Measurements from ENCODE around the gene BRCA2.

GRCh38 chr13:32347651-32348050 lies 32.3 kb downstream of the BRCA2 start:
- TF ChIP-seq CTCF (IDR thresholded peaks at IDR 0.05) (no peak), POLR2A (IDR thresholded peaks at IDR 0.05) (no peak)

Data from testis (tissue), 2 donors.